SK-N-SH (cell line): ENCODE measurements around the gene ALDH3B1. TPM values are rescaled to one million over a fixed set of nuclear protein-coding genes. Genes with fewer than 3 reads are reported as not detected.
A peak's percentile ranks its signal among the peaks of the same experiment; 100 is the strongest.

Experiments used
- CTCF ChIA-PET: fragments of 300-600, 350-600 bp; formaldehyde crosslinking; extraction: SDS; loops from one replicate; lab custom pipeline; 2021; lab: Yijun Ruan, JAX
- POLR2A ChIA-PET: fragments of 350-600 bp; sonication (Branson Sonifier 250); formaldehyde crosslinking; extraction: SDS; loops from one replicate; lab custom pipeline; 2020; ENCODE audit warnings: antibody characterized with exemption, inconsistent platforms; lab: Yijun Ruan, JAX
- DNase-seq: peaks from one replicate; pipeline ENCODE4 v3.0.0; 2012
- H2AFZ ChIP-seq: fragments of 200-600 bp; sonication (generic); 2 replicates; pipeline ENCODE4 v1.8.1; 2016; ENCODE audit warnings: antibody characterized with exemption, mild to moderate bottlenecking, low read depth
- H3F3A ChIP-seq: fragments of 200-600 bp; sonication (generic); replicated peaks from 2 replicates; pipeline ENCODE3; 2016; ENCODE audit warnings: antibody characterized with exemption, mild to moderate bottlenecking; ENCODE audit not compliant: insufficient read depth
- H3K27ac ChIP-seq, 2 experiments: fragments of 200-500 bp in 1 of 2; fragments of 200-600 bp in 1 of 2; sonication (Bioruptor generic) in 1 of 2; sonication (generic), shearing (Covaris generic) in 1 of 2; 2 replicates each; pipeline versions ENCODE4 v1.5.1 to v1.6.1; 2014 to 2016; ENCODE audit warnings: low read depth in 2 of 2, inconsistent platforms in 1 of 2, low read length in 1 of 2, mild to moderate bottlenecking in 1 of 2, mixed read lengths in 1 of 2
- H3K27me3 ChIP-seq: fragments of 200-600 bp; sonication (generic), shearing (Covaris generic); 2 replicates; pipeline ENCODE4 v1.6.1; 2016; ENCODE audit warnings: mixed run types; ENCODE audit not compliant: insufficient read depth
- H3K36me3 ChIP-seq, 2 experiments: fragments of 200-500 bp in 1 of 2; fragments of 200-600 bp in 1 of 2; sonication (Bioruptor generic) in 1 of 2; sonication (generic) in 1 of 2; replicated peaks in 1 of 2; 2 replicates each; pipeline versions ENCODE3 to v1.5.1; 2014 to 2016; ENCODE audit warnings: low read length in 1 of 2, mild to moderate bottlenecking in 1 of 2; ENCODE audit not compliant: insufficient read depth in 2 of 2, control insufficient read depth in 1 of 2
- H3K4me1 ChIP-seq, 2 experiments: fragments of 200-500 bp in 1 of 2; fragments of 200-600 bp in 1 of 2; sonication (Bioruptor generic) in 1 of 2; sonication (generic), shearing (Covaris generic) in 1 of 2; 2 replicates each; pipeline versions ENCODE4 v1.5.1 to v1.6.1; 2014 to 2016; ENCODE audit warnings: low read depth in 1 of 2, low read length in 1 of 2, mixed run types in 1 of 2; ENCODE audit not compliant: insufficient read depth in 2 of 2, control insufficient read depth in 1 of 2
- H3K4me2 ChIP-seq: fragments of 200-600 bp; sonication (generic), shearing (Covaris generic); 2 replicates; pipeline ENCODE4 v1.6.1; 2017; ENCODE audit warnings: mixed run types
- H3K4me3 ChIP-seq, 2 experiments: fragments of 200-500 bp in 1 of 2; fragments of 200-600 bp in 1 of 2; sonication (Bioruptor generic) in 1 of 2; sonication (generic), shearing (Covaris generic) in 1 of 2; 2 replicates each; pipeline versions ENCODE4 v1.5.1 to v1.8.1; 2014 to 2016; ENCODE audit warnings: low read depth in 2 of 2, inconsistent platforms in 1 of 2, low read length in 1 of 2, mild to moderate bottlenecking in 1 of 2, mixed read lengths in 1 of 2, moderate library complexity in 1 of 2
- H3K79me2 ChIP-seq: fragments of 200-600 bp; sonication (generic); 2 replicates; pipeline ENCODE4 v1.8.1; 2017; ENCODE audit warnings: mild to moderate bottlenecking; ENCODE audit not compliant: insufficient read depth
- H3K9ac ChIP-seq: fragments of 200-600 bp; sonication (generic); 2 replicates; pipeline ENCODE4 v1.6.1; 2017; ENCODE audit warnings: mixed run types
- H3K9me2 ChIP-seq: fragments of 200-600 bp; sonication (generic); 2 replicates; pipeline ENCODE4 v1.6.1; 2017; ENCODE audit warnings: mixed run types
- H3K9me3 ChIP-seq: fragments of 200-600 bp; sonication (generic); 2 replicates; pipeline ENCODE4 v1.6.1; 2017; ENCODE audit warnings: mixed run types, mild to moderate bottlenecking, moderate library complexity
- H4K20me1 ChIP-seq: fragments of 200-600 bp; sonication (generic); 2 replicates; pipeline ENCODE4 v1.6.1; 2017; ENCODE audit warnings: mild to moderate bottlenecking, mixed run types; ENCODE audit not compliant: insufficient read depth
- EP300 ChIP-seq, 2 experiments: IDR thresholded peaks; 2 replicates each; pipeline versions ENCODE4 v1.4.0 to v1.6.1; 2012; ENCODE audit warnings: borderline replicate concordance in 1 of 2, low read depth in 1 of 2, low read length in 1 of 2
- FOSL2 ChIP-seq: IDR thresholded peaks from 2 replicates; pipeline ENCODE4 v1.4.0; 2012; ENCODE audit warnings: low read depth, mild to moderate bottlenecking, moderate library complexity, borderline replicate concordance
- FOXJ3 ChIP-seq: sonication (generic); formaldehyde crosslinking; IDR thresholded peaks from 2 replicates; pipeline ENCODE4 v1.5.1; 2020; ENCODE audit warnings: mild to moderate bottlenecking, missing genetic modification reagents
- FOXM1 ChIP-seq: IDR thresholded peaks from 2 replicates; pipeline ENCODE4 v1.4.0; 2012; ENCODE audit warnings: low read depth, mild to moderate bottlenecking
- MXI1 ChIP-seq: IDR thresholded peaks from 2 replicates; pipeline ENCODE4 v1.6.1; 2012; ENCODE audit warnings: mild to moderate bottlenecking, low read depth, low read length, improper control_type of control experiment
- NFIC ChIP-seq: IDR thresholded peaks from 2 replicates; pipeline ENCODE4 v1.4.0; 2012; ENCODE audit warnings: borderline replicate concordance
- NRF1 ChIP-seq: IDR thresholded peaks from 2 replicates; pipeline ENCODE4 v1.6.1; 2012; ENCODE audit warnings: low read depth, mild to moderate bottlenecking, low read length
- POLR2AphosphoS5 ChIP-seq: IDR thresholded peaks from 2 replicates; pipeline ENCODE4 v1.6.1; 2012; ENCODE audit warnings: low read depth, low read length
- RAD21 ChIP-seq: IDR thresholded peaks from 2 replicates; pipeline ENCODE4 v1.6.1; 2012; ENCODE audit warnings: mild to moderate bottlenecking, low read length
- RCOR1 ChIP-seq: fragments of 150-350 bp; IDR thresholded peaks from 2 replicates; pipeline ENCODE4 v1.6.1; 2017; ENCODE audit warnings: antibody characterized with exemption, low read length
- YY1 ChIP-seq: IDR thresholded peaks from 2 replicates; pipeline ENCODE4 v1.4.0; 2012; ENCODE audit warnings: low read depth, mild to moderate bottlenecking
- WGBS: methylation state at CpG from one replicate; pipeline ENCODE4 v1.1.6; 2017; ENCODE audit warnings: low lambda C conversion rate; 5-methylcytosine and 5-hydroxymethylcytosine counted together
- polyA plus RNA-seq, 3 experiments: library from polyadenylated mRNA; depleted of rRNA; stranded (reverse); fragments of >200 nt; gene quantifications; 2 replicates each; pipeline ENCODE4 v1.2.3, GENCODE V29; 2012
- TF ChIP-seq, protein P1 (sequence below): fragments of 150-350 bp; IDR thresholded peaks from 2 replicates; pipeline ENCODE4 v1.6.1; 2016; ENCODE audit warnings: mild to moderate bottlenecking, low read depth, low read length
- TF ChIP-seq, protein P2 (sequence below): IDR thresholded peaks from 2 replicates; pipeline ENCODE4 v1.4.0; 2012; ENCODE audit warnings: low read depth, borderline replicate concordance

ALDH3B1 gene
- polyA plus RNA-seq, 1 of the 3 experiments (the other 2 are of a cell fraction) = 14.9 TPM

DNA sequence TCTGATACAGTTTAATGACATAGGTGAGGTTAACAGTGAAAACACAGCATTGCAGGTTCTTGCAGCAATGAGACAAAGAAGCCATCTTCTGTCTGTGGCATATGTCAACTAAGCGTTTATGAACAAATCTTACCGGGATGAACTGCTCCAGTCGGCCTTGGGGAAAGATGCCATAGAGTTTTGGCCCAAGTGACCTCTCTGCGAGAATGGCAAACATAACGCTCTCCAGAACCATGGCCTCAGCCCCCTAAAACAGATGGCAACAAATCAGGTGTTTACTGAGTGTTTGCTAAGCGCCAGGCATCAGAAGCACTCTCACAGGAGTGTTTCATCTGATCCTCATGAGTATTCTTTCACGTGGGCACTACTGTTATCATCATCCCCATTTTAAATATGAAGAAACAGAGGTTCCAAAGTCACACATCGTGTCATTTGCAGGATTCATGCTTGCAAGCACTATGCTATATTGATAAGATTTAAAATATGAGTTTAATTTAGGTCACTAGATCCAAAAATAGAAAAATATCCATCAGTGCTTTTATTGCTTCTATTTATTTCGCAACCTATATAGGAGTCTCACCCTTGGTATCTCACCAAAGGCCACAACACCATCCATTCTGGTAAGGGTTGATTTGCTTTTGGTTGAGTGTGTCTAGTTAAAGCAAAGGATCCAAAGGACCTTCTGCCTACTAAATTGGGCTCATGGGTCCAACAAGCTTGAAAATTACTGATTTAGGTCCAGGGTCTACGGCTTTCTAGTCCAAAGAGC is 64.6 kb downstream of the ALDH3B1 start:
- H3K9ac ChIP-seq = no peak overlapping the region
- no peak overlapping the region for H3K4me3 ChIP-seq
- no peak for TF ChIP-seq FOXJ3 (CRISPR knock-in tag)
- DNase-seq = no peak
- no peaks in the 10 kb centered on the region for H3K79me2 ChIP-seq
- H3K4me1 ChIP-seq = no peaks in the 10 kb centered on the region
- H2AFZ ChIP-seq = no peak overlapping the region
- no peaks in the 10 kb centered on the region for H3K9me3 ChIP-seq
- H3K27ac ChIP-seq = no peak overlapping the region
- no peaks in the 10 kb centered on the region for H3F3A ChIP-seq
- CTCF ChIA-PET = no interaction called here
- POLR2A ChIA-PET = no interaction called here
- no peak overlapping the region for H3K4me2 ChIP-seq
- 92% methylated on average over 10 of the region's 10 CpGs for WGBS
- H3K27me3 ChIP-seq = no peaks in the 10 kb centered on the region
- H4K20me1 ChIP-seq = no peaks in the 10 kb centered on the region
- no peaks in the 10 kb centered on the region for H3K9me2 ChIP-seq
- H3K36me3 ChIP-seq = peaks cover 10 to 13% of the 10 kb centered on the region in 2 experiments

DNA sequence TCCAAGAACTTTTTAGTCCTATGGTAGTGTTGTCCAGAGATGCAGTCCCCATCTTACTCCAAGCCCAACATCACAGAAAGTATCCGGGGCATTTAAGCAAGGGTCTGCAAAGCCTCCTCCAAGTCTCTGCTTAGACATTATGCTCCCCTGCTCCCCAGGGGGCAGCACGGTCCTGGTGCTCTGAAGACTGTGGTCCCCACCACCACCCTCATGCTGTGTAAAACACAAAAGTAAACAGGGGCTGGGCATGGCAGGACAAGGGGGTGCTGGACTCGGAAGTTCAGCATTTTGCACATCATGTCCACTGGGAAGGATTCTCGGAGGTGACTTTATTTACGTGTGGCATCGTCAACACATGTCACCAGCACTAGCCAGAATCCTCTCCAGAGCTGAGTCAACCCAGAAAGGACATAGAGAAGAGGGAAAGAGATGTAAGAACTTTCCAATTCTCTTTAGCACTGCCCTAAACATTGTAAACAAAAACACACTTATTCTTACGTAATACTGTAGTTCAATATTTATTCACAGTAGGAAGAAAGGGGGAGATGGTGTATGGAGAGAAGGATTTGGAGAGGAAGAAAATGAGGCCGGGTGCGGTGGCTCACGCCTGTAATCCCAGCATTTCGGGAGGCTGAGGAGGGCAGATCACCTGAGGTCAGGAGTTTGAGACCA is 66.4 kb downstream of the ALDH3B1 start:
- Histone ChIP-seq H3K4me2 (no peak overlapping the region), H3K4me1 (no peaks in the 10 kb centered on the region), H3K79me2 (no peaks in the 10 kb centered on the region), H2AFZ (no peak overlapping the region), H3K27me3 (no peaks in the 10 kb centered on the region), H4K20me1 (no peaks in the 10 kb centered on the region), H3K9me3 (no peaks in the 10 kb centered on the region), H3F3A (no peaks in the 10 kb centered on the region), H3K4me3 (no peak overlapping the region), H3K9me2 (no peaks in the 10 kb centered on the region), H3K36me3 (peaks cover 2 to 12% of the 10 kb centered on the region in 2 experiments), H3K27ac (no peak overlapping the region), H3K9ac (no peak overlapping the region)
- POLR2A ChIA-PET = no interaction called here
- TF ChIP-seq RAD21 = peak; percentile 20
- TF ChIP-seq, protein P1, sequence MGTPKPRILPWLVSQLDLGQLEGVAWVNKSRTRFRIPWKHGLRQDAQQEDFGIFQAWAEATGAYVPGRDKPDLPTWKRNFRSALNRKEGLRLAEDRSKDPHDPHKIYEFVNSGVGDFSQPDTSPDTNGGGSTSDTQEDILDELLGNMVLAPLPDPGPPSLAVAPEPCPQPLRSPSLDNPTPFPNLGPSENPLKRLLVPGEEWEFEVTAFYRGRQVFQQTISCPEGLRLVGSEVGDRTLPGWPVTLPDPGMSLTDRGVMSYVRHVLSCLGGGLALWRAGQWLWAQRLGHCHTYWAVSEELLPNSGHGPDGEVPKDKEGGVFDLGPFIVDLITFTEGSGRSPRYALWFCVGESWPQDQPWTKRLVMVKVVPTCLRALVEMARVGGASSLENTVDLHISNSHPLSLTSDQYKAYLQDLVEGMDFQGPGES = no peak
- DNase-seq = peak; percentile 32
- CTCF ChIA-PET = no interaction called here
- 84% methylated on average over 11 of the region's 11 CpGs for WGBS

DNA sequence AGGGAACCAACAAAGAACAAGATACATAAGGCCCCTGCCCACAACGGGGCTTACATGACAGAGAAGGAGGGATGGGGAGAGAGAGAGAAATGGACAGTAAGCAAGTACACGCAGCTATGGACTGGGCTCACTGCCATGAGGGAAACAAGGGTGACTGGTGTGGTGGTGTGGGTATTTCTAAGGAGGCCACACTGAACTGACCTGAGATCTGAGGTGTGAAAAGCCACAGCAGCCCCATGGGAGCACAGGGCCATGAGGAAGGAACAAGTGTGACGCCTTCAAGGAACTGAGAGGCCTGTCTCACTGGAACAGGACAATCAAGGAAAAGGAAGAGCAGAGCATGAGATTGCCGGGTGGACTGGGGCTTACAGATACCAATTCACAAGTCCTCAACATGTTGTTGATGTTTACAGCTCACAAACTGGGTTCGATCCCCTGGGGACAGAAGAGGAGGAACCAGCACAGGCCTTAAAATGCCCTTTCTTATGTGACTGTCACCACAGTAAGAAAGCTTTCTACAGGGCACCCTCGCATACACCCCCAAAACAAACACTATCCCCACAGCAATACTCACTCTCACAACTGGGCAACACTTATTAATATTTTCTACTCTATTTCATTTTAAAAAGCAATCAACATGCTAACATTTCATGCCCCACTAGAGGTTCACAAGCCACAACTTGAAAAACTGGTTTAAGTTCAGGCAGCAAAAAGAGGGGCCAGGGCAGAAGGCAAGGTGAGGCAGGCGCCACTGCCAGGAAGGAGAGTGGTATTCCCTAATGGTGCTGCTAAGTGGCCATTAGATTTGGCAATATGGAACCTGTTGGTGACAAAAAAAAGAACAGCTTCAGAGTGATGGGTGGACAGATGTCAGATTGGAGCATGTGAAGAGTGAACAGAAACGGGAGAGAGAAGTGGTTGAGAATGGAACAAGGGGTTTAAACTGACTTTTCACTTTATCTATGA is 67.8 kb downstream of the ALDH3B1 start:
- Histone ChIP-seq H3K9me2 (no peaks in the 10 kb centered on the region), H3K27me3 (no peaks in the 10 kb centered on the region), H3K4me3 (no peak overlapping the region), H3K4me1 (no peaks in the 10 kb centered on the region), H3K27ac (no peak overlapping the region), H3K36me3 (peaks cover 0 to 2% of the 10 kb centered on the region in 2 experiments), H3K4me2 (no peak overlapping the region), H4K20me1 (no peaks in the 10 kb centered on the region), H2AFZ (no peak overlapping the region), H3K79me2 (no peaks in the 10 kb centered on the region), H3K9ac (no peak overlapping the region), H3F3A (no peaks in the 10 kb centered on the region), H3K9me3 (no peaks in the 10 kb centered on the region)
- POLR2A ChIA-PET = no interaction called here
- TF ChIP-seq YY1 = no peak
- no peak for TF ChIP-seq POLR2AphosphoS5
- TF ChIP-seq RCOR1 = no peak
- no peak for TF ChIP-seq MXI1
- no peak for TF ChIP-seq FOXM1
- TF ChIP-seq FOSL2 = no peak
- TF ChIP-seq FOXJ3 (CRISPR knock-in tag) = no peak
- TF ChIP-seq EP300 (IDR thresholded peaks at IDR 0.05; ENCODE audit: borderline replicate concordance in 1 of 2, low read depth in 1 of 2, low read length in 1 of 2) = no peak
- TF ChIP-seq, protein P2, sequence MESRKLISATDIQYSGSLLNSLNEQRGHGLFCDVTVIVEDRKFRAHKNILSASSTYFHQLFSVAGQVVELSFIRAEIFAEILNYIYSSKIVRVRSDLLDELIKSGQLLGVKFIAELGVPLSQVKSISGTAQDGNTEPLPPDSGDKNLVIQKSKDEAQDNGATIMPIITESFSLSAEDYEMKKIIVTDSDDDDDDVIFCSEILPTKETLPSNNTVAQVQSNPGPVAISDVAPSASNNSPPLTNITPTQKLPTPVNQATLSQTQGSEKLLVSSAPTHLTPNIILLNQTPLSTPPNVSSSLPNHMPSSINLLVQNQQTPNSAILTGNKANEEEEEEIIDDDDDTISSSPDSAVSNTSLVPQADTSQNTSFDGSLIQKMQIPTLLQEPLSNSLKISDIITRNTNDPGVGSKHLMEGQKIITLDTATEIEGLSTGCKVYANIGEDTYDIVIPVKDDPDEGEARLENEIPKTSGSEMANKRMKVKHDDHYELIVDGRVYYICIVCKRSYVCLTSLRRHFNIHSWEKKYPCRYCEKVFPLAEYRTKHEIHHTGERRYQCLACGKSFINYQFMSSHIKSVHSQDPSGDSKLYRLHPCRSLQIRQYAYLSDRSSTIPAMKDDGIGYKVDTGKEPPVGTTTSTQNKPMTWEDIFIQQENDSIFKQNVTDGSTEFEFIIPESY = no peak
- no peak for TF ChIP-seq NRF1
- no peak for TF ChIP-seq NFIC
- 91% methylated on average over 8 of the region's 8 CpGs for WGBS
- DNase-seq = no peak
- CTCF ChIA-PET = interaction anchor here (0.6 kb wide), 1 partner anchor 24 kb away, joined by 3 read pairs; no protein-coding TSS in a partner anchor
